Muscle layer of duodenum (tissue), 2 donors: ENCODE data around the gene IGSF21.

Source experiments
- H3K27ac ChIP-seq: one replicate; pipeline ENCODE4 v1.7.0; 2013; ENCODE audit warnings: mild to moderate bottlenecking, low read length
- H3K27me3 ChIP-seq: one replicate; pipeline ENCODE4 v1.7.0; 2013; ENCODE audit warnings: low read depth, mild to moderate bottlenecking, control low read depth, low read length
- H3K36me3 ChIP-seq, 2 donors: one replicate each; pipeline ENCODE4 v1.7.0; 2013; ENCODE audit warnings: low read length in 2 of 2, control low read depth in 1 of 2, mild to moderate bottlenecking in 1 of 2; ENCODE audit not compliant: insufficient read depth in 2 of 2, control insufficient read depth in 1 of 2
- H3K4me1 ChIP-seq, 2 donors: one replicate each; pipeline ENCODE4 v1.7.0; 2013; ENCODE audit warnings: low read length in 2 of 2, mild to moderate bottlenecking in 2 of 2, control low read depth in 1 of 2, moderate library complexity in 1 of 2; ENCODE audit not compliant: insufficient read depth in 2 of 2, control insufficient read depth in 1 of 2
- H3K4me3 ChIP-seq, 2 donors: one replicate each; pipeline ENCODE4 v1.7.0; 2013; ENCODE audit warnings: low read length in 2 of 2, low read depth in 1 of 2, mild to moderate bottlenecking in 1 of 2
- H3K9me3 ChIP-seq, 2 donors: one replicate each; pipeline ENCODE4 v1.7.0; 2013; ENCODE audit warnings: low read length in 2 of 2, control low read depth in 1 of 2, mild to moderate bottlenecking in 1 of 2; ENCODE audit not compliant: control insufficient read depth in 1 of 2
- donor health status: healthy.

IGSF21 gene

GRCh38 chr1:18139198-18139981, 31.8 kb downstream of the IGSF21 start:
- Histone ChIP-seq H3K27me3 (no peaks in the 10 kb centered on the region), H3K27ac (no peak overlapping the region), H3K4me3 (no peak overlapping the region), H3K4me1 (no peaks in the 10 kb centered on the region), H3K9me3 (no peaks in the 10 kb centered on the region), H3K36me3 (no peaks in the 10 kb centered on the region)

GRCh38 chr1:18140411-18140810, 32.8 kb downstream of the IGSF21 start:
- H3K27ac ChIP-seq = no peak overlapping the region
- H3K9me3 ChIP-seq = no peaks in the 10 kb centered on the region
- H3K4me3 ChIP-seq = no peak overlapping the region
- no peaks in the 10 kb centered on the region for H3K27me3 ChIP-seq
- no peaks in the 10 kb centered on the region for H3K36me3 ChIP-seq
- no peaks in the 10 kb centered on the region for H3K4me1 ChIP-seq

GRCh38 chr1:18141661-18142060, 34.1 kb downstream of the IGSF21 start:
- H3K36me3 ChIP-seq = no peaks in the 10 kb centered on the region
- no peaks in the 10 kb centered on the region for H3K27me3 ChIP-seq
- no peak overlapping the region for H3K27ac ChIP-seq
- H3K9me3 ChIP-seq = no peaks in the 10 kb centered on the region
- H3K4me3 ChIP-seq = no peak overlapping the region
- no peaks in the 10 kb centered on the region for H3K4me1 ChIP-seq

- Histone ChIP-seq H3K27ac (no peak overlapping the region), H3K27me3 (no peaks in the 10 kb centered on the region), H3K4me1 (no peaks in the 10 kb centered on the region)
Observed at GRCh38 chr1:18142471-18142870, 34.9 kb downstream of the IGSF21 start.

GRCh38 chr1:18142969-18143368, 35.4 kb downstream of the IGSF21 start:
- Histone ChIP-seq H3K27ac (no peak overlapping the region), H3K9me3 (no peaks in the 10 kb centered on the region), H3K27me3 (no peaks in the 10 kb centered on the region), H3K4me3 (no peak overlapping the region), H3K4me1 (no peaks in the 10 kb centered on the region), H3K36me3 (no peaks in the 10 kb centered on the region)

More at GRCh38 chr1:18142471-18142870, 34.9 kb downstream of the IGSF21 start:
- Histone ChIP-seq H3K4me3 (no peak overlapping the region), H3K9me3 (no peaks in the 10 kb centered on the region), H3K36me3 (no peaks in the 10 kb centered on the region)

- no peaks in the 10 kb centered on the region for H3K9me3 ChIP-seq
- H3K4me3 ChIP-seq = no peak overlapping the region
- H3K4me1 ChIP-seq = no peaks in the 10 kb centered on the region
- no peaks in the 10 kb centered on the region for H3K27me3 ChIP-seq
- H3K27ac ChIP-seq = no peak overlapping the region
- H3K36me3 ChIP-seq = no peaks in the 10 kb centered on the region
Observed at GRCh38 chr1:18144062-18144461, 36.5 kb downstream of the IGSF21 start.

- Histone ChIP-seq H3K9me3 (no peaks in the 10 kb centered on the region), H3K4me3 (no peak overlapping the region), H3K27me3 (no peaks in the 10 kb centered on the region), H3K36me3 (no peaks in the 10 kb centered on the region), H3K27ac (no peak overlapping the region), H3K4me1 (no peaks in the 10 kb centered on the region)
Observed at GRCh38 chr1:18144916-18145647, 37.5 kb downstream of the IGSF21 start.

- H3K27me3 ChIP-seq = no peaks in the 10 kb centered on the region
- H3K27ac ChIP-seq = no peak overlapping the region
- H3K36me3 ChIP-seq = no peaks in the 10 kb centered on the region
- H3K9me3 ChIP-seq = no peaks in the 10 kb centered on the region
- H3K4me3 ChIP-seq = no peak overlapping the region
- no peaks in the 10 kb centered on the region for H3K4me1 ChIP-seq
Observed at GRCh38 chr1:18145851-18146618, 38.4 kb downstream of the IGSF21 start.

GRCh38 chr1:18146886-18147285, 39.3 kb downstream of the IGSF21 start:
- no peaks in the 10 kb centered on the region for H3K27me3 ChIP-seq
- H3K4me1 ChIP-seq = no peaks in the 10 kb centered on the region
- H3K9me3 ChIP-seq = no peaks in the 10 kb centered on the region
- no peak overlapping the region for H3K27ac ChIP-seq
- no peak overlapping the region for H3K4me3 ChIP-seq
- no peaks in the 10 kb centered on the region for H3K36me3 ChIP-seq

- H3K36me3 ChIP-seq = no peaks in the 10 kb centered on the region
- no peaks in the 10 kb centered on the region for H3K9me3 ChIP-seq
- no peak overlapping the region for H3K27ac ChIP-seq
- H3K27me3 ChIP-seq = no peaks in the 10 kb centered on the region
- no peaks in the 10 kb centered on the region for H3K4me1 ChIP-seq
- H3K4me3 ChIP-seq = no peak overlapping the region
Observed at GRCh38 chr1:18147672-18148071, 40.1 kb downstream of the IGSF21 start.

GRCh38 chr1:18148461-18148860, 40.9 kb downstream of the IGSF21 start:
- no peaks in the 10 kb centered on the region for H3K27me3 ChIP-seq

More at GRCh38 chr1:18148461-18148860, 40.9 kb downstream of the IGSF21 start:
- no peak overlapping the region for H3K4me3 ChIP-seq
- no peak overlapping the region for H3K27ac ChIP-seq
- no peaks in the 10 kb centered on the region for H3K4me1 ChIP-seq
- no peaks in the 10 kb centered on the region for H3K9me3 ChIP-seq
- no peaks in the 10 kb centered on the region for H3K36me3 ChIP-seq
